Peyer's patch (tissue), 4 donors: ENCODE results near the gene MLPH.

Experiments
- POLR2A ChIP-seq, 2 donors: fragments of 450-650 bp; IDR thresholded peaks; one replicate each; pipeline ENCODE4 v1.5.1; 2017; ENCODE audit warnings: antibody characterized with exemption in 2 of 2, mild to moderate bottlenecking in 2 of 2, moderate library complexity in 2 of 2
- TF ChIP-seq, protein P1 (sequence below), 6 experiments: fragments of 450-650 bp in 4 of 6; fragments of 200-600 bp in 2 of 6; sonication (generic) in 1 of 6; IDR thresholded peaks; one replicate each; pipeline ENCODE4 v1.5.1; 2017 to 2019; ENCODE audit warnings: antibody characterized with exemption in 6 of 6, mild to moderate bottlenecking in 3 of 6, moderate library complexity in 1 of 6

DNA sequence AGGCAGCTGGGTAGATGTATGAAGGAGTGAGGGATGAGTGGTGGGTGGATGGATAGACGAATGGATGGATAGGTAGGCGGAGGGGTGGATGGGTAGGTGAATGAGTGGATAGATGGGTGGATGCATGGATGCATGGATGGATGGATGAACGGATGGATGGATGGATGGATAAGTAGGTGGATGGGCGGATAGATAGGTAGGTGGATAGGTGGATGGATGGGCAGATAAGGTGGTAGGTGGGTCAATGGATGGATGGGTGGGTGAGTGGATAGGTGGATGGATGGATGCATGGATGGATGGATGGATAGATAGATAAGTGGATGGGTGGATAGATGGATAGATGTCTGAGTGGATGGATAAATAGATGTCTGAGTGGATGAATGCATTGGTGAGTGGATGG, 30.1 kb downstream of the MLPH start:
- no peak for TF ChIP-seq POLR2A (IDR thresholded peaks at IDR 0.05)
- TF ChIP-seq, protein P1, sequence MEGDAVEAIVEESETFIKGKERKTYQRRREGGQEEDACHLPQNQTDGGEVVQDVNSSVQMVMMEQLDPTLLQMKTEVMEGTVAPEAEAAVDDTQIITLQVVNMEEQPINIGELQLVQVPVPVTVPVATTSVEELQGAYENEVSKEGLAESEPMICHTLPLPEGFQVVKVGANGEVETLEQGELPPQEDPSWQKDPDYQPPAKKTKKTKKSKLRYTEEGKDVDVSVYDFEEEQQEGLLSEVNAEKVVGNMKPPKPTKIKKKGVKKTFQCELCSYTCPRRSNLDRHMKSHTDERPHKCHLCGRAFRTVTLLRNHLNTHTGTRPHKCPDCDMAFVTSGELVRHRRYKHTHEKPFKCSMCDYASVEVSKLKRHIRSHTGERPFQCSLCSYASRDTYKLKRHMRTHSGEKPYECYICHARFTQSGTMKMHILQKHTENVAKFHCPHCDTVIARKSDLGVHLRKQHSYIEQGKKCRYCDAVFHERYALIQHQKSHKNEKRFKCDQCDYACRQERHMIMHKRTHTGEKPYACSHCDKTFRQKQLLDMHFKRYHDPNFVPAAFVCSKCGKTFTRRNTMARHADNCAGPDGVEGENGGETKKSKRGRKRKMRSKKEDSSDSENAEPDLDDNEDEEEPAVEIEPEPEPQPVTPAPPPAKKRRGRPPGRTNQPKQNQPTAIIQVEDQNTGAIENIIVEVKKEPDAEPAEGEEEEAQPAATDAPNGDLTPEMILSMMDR (IDR thresholded peaks at IDR 0.05), result no peak
